ENCODE measurements around the gene KCNH8. TPM values are rescaled to one million over a fixed set of nuclear protein-coding genes. Genes with fewer than 3 reads are reported as not detected.

Gene KCNH8
- total RNA-seq, 1 donor from 2014 or later = 2.3 TPM

- Histone ChIP-seq H3K27ac (no peak overlapping the region), H3K4me3 (no peak overlapping the region), H3K4me2 (no peak overlapping the region), H3K79me2 (ENCODE audit: low read depth) (no peaks in the 10 kb centered on the region), H3K27me3 (no peaks in the 10 kb centered on the region), H3K36me3 (no peaks in the 10 kb centered on the region), H3K4me1 (no peaks in the 10 kb centered on the region), H3F3A (ENCODE audit: low read depth) (no peaks in the 10 kb centered on the region), H2AFZ (replicated peaks) (no peak overlapping the region), H3K9me3 (ENCODE audit: low read depth) (no peaks in the 10 kb centered on the region), H4K20me1 (ENCODE audit: low read depth) (no peaks in the 10 kb centered on the region), H3K9ac (no peak overlapping the region)
- no peaks in the 10 kb centered on the region for H3K4me1 Mint-ChIP-seq
- no peak for TF ChIP-seq EZH2phosphoT487 (IDR thresholded peaks at IDR 0.05)
- TF ChIP-seq EZH2 (IDR thresholded peaks at IDR 0.05) = no peak
- TF ChIP-seq, protein P1, sequence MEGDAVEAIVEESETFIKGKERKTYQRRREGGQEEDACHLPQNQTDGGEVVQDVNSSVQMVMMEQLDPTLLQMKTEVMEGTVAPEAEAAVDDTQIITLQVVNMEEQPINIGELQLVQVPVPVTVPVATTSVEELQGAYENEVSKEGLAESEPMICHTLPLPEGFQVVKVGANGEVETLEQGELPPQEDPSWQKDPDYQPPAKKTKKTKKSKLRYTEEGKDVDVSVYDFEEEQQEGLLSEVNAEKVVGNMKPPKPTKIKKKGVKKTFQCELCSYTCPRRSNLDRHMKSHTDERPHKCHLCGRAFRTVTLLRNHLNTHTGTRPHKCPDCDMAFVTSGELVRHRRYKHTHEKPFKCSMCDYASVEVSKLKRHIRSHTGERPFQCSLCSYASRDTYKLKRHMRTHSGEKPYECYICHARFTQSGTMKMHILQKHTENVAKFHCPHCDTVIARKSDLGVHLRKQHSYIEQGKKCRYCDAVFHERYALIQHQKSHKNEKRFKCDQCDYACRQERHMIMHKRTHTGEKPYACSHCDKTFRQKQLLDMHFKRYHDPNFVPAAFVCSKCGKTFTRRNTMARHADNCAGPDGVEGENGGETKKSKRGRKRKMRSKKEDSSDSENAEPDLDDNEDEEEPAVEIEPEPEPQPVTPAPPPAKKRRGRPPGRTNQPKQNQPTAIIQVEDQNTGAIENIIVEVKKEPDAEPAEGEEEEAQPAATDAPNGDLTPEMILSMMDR (IDR thresholded peaks at IDR 0.05) = no peak
- no peak for DNase-seq (ENCODE audit: low spot score)
- H3K27me3 Mint-ChIP-seq (ENCODE audit: insufficient read depth, low read depth) = peaks cover 2% of the 10 kb centered on the region
- H3K9me3 Mint-ChIP-seq = no peaks in the 10 kb centered on the region
- no peak overlapping the region for H3K4me3 Mint-ChIP-seq
- H3K36me3 Mint-ChIP-seq = no peaks in the 10 kb centered on the region
- no peak overlapping the region for H3K27ac Mint-ChIP-seq
These were observed 32.1 kb upstream of the KCNH8 start for GRCh38 chr3:19116239-19116638.

DNA sequence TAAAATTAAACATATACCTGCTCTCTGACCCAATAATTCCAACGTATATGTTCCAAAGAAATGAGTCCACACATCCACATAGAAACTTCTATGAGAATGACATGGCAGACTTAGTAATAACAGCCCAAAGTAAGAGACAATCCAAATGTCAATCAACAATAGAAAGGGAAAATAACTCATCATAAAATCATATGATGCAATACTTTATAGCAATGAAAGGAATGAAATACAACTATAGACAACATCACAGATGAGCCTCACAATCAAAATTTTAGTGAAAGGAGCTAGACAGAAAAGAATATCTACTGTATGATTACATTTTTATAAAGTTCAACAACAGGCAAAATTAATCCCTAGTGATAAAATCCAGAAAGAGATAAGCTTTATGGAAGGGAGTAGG is 23.6 kb upstream of the KCNH8 start:
- Histone ChIP-seq H4K20me1 (ENCODE audit: low read depth) (no peaks in the 10 kb centered on the region), H3K27me3 (no peaks in the 10 kb centered on the region), H3K9me3 (ENCODE audit: low read depth) (no peaks in the 10 kb centered on the region), H3K4me1 (no peaks in the 10 kb centered on the region), H3K79me2 (ENCODE audit: low read depth) (no peaks in the 10 kb centered on the region), H2AFZ (replicated peaks) (no peak overlapping the region), H3K9ac (no peak overlapping the region), H3K4me2 (no peak overlapping the region), H3F3A (ENCODE audit: low read depth) (no peaks in the 10 kb centered on the region), H3K27ac (no peak overlapping the region), H3K4me3 (no peak overlapping the region), H3K36me3 (no peaks in the 10 kb centered on the region)
- H3K9me3 Mint-ChIP-seq = no peaks in the 10 kb centered on the region
- H3K27me3 Mint-ChIP-seq (ENCODE audit: insufficient read depth, low read depth) = peaks cover 2% of the 10 kb centered on the region
- DNase-seq (ENCODE audit: low spot score) = no peak
- no peaks in the 10 kb centered on the region for H3K4me1 Mint-ChIP-seq
- no peak overlapping the region for H3K27ac Mint-ChIP-seq
- no peaks in the 10 kb centered on the region for H3K36me3 Mint-ChIP-seq
- no peak for TF ChIP-seq EZH2 (IDR thresholded peaks at IDR 0.05)
- TF ChIP-seq, protein P1 (IDR thresholded peaks at IDR 0.05) = no peak
- TF ChIP-seq EZH2phosphoT487 (IDR thresholded peaks at IDR 0.05) = no peak
- H3K4me3 Mint-ChIP-seq = no peak overlapping the region

DNA sequence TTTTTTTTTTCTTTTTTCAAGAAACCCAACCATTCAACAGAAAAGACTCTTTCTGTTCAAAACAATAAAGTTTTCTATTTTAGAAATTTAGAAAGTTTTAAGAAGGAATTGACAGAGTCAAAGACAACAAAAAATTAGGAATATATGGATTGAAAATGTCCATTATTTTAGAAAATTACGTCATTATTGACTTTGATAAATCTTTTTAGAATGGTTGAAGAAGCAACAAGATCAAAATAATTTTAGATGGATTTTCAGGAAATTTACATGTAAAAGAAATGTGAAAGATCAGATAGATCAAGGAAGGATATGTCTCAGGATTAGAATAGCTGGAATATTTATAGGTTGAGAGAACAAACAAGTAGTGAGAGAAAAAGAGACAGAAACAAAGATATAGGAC is 8.4 kb upstream of the KCNH8 start:
- no peaks in the 10 kb centered on the region for H3K36me3 Mint-ChIP-seq
- no peaks in the 10 kb centered on the region for H3K9me3 Mint-ChIP-seq
- TF ChIP-seq, protein P1 (IDR thresholded peaks at IDR 0.05) = no peak
- no peak for TF ChIP-seq EZH2 (IDR thresholded peaks at IDR 0.05)
- TF ChIP-seq EZH2phosphoT487 (IDR thresholded peaks at IDR 0.05) = no peak

More for the DNA sequence above, 8.4 kb upstream of the KCNH8 start:
- Mint-ChIP-seq H3K4me1 (no peaks in the 10 kb centered on the region), H3K27me3 (ENCODE audit: insufficient read depth, low read depth) (no peaks in the 10 kb centered on the region), H3K27ac (no peak overlapping the region), H3K4me3 (no peak overlapping the region)
- no peak overlapping the region for H3K27ac ChIP-seq
- peaks cover 3% of the 10 kb centered on the region for H3K4me1 ChIP-seq
- no peak for DNase-seq (ENCODE audit: low spot score)
- H3F3A ChIP-seq (ENCODE audit: low read depth) = no peaks in the 10 kb centered on the region
- no peak overlapping the region for H3K4me2 ChIP-seq
- H3K27me3 ChIP-seq = no peaks in the 10 kb centered on the region
- H3K79me2 ChIP-seq (ENCODE audit: low read depth) = no peaks in the 10 kb centered on the region
- H3K9ac ChIP-seq = no peak overlapping the region
- no peaks in the 10 kb centered on the region for H4K20me1 ChIP-seq (ENCODE audit: low read depth)
- no peaks in the 10 kb centered on the region for H3K36me3 ChIP-seq
- no peaks in the 10 kb centered on the region for H3K9me3 ChIP-seq (ENCODE audit: low read depth)
- H2AFZ ChIP-seq (replicated peaks) = no peak overlapping the region
- no peak overlapping the region for H3K4me3 ChIP-seq
